ENCODE measurements around the gene GLS. TPM values are rescaled to one million over a fixed set of nuclear protein-coding genes. Genes with fewer than 3 reads are reported as not detected.
"Not testable (repeated sequence)": the region's sequence is repeated elsewhere in the genome, so short reads cannot be mapped to it uniquely, and the experiment has no call there.

The GLS gene
- total and polyA plus RNA-seq, 2 donors (not counting 3 experiments of a cell fraction or from before 2014, with no cell fraction given) = 49.0 to 183 TPM

- Histone ChIP-seq H3K27me3 (ENCODE audit: control insufficient read depth in 2 of 2, insufficient read depth in 2 of 2, low read length in 2 of 2) (no peaks in the 10 kb centered on the region), H3K9me3 (replicated peaks; ENCODE audit: control insufficient read depth, insufficient read depth, low read length) (no peaks in the 10 kb centered on the region), H3K9me1 (replicated peaks; ENCODE audit: control insufficient read depth, extremely low read depth, insufficient read depth, low read length) (no peaks in the 10 kb centered on the region), H3K4me1 (ENCODE audit: control insufficient read depth, extremely low read depth, insufficient read depth, low read length) (no peaks in the 10 kb centered on the region), H3K27ac (ENCODE audit: insufficient read depth, low read depth, low read length) (no peak overlapping the region), H3K36me3 (ENCODE audit: control insufficient read depth in 2 of 2, extremely low read depth in 1 of 2, insufficient read depth in 2 of 2, low read length in 2 of 2) (peaks cover 30 to 56% of the 10 kb centered on the region in 2 experiments), H4K20me1 (replicated peaks; ENCODE audit: control insufficient read depth, extremely low read depth, insufficient read depth, low read length) (no peaks in the 10 kb centered on the region), H3K79me2 (ENCODE audit: control insufficient read depth, insufficient read depth, low read length) (no peaks in the 10 kb centered on the region), H3K9ac (replicated peaks; ENCODE audit: extremely low read depth, insufficient read depth, low read length) (no peak overlapping the region), H3K4me2 (ENCODE audit: insufficient read depth, low read length) (no peak overlapping the region), H2AFZ (ENCODE audit: low read depth, low read length) (no peak overlapping the region), H3K4me3 (replicated peaks in 1 of 3; ENCODE audit: insufficient read depth in 1 of 3, low read depth in 1 of 3, low read length in 3 of 3) (no peak overlapping the region)
- intact Hi-C loops (cut with micrococcal nuclease) (no loop called here), dilution Hi-C loops (cut with MboI; ENCODE audit: extremely low pct_ligation_motif_present, low sequenced_read_pairs) (no loop called here)
- no TSS peak for BruUV-seq (replicated peaks)
- no peak for TF ChIP-seq POLR2AphosphoS5 (IDR thresholded peaks at IDR 0.05; ENCODE audit: insufficient read depth, low read depth, low read length)
- CTCF ChIA-PET = no interaction called here
- FAIRE-seq (no peak), DNase-seq (ENCODE audit: low read depth, low spot score) (no peak)
- POLR2A ChIA-PET = no interaction called here
Observed at GRCh38 chr2:190994148-190994547, 113.5 kb downstream of the GLS start.

GRCh38 chr2:190995315-190995714, 114.7 kb downstream of the GLS start:
- H3K27ac ChIP-seq (ENCODE audit: insufficient read depth, low read depth, low read length); H2AFZ ChIP-seq (ENCODE audit: low read depth, low read length); H3K79me2 ChIP-seq (ENCODE audit: control insufficient read depth, insufficient read depth, low read length); FAIRE-seq; H3K9ac ChIP-seq (replicated peaks; ENCODE audit: extremely low read depth, insufficient read depth, low read length); DNase-seq (ENCODE audit: low read depth, low spot score); CTCF ChIA-PET; H3K27me3 ChIP-seq (ENCODE audit: control insufficient read depth in 2 of 2, insufficient read depth in 2 of 2, low read length in 2 of 2); H3K4me2 ChIP-seq (ENCODE audit: insufficient read depth, low read length); dilution Hi-C loops (cut with MboI; ENCODE audit: extremely low pct_ligation_motif_present, low sequenced_read_pairs); H3K4me3 ChIP-seq (replicated peaks in 1 of 3; ENCODE audit: insufficient read depth in 1 of 3, low read depth in 1 of 3, low read length in 3 of 3); H3K9me1 ChIP-seq (replicated peaks; ENCODE audit: control insufficient read depth, extremely low read depth, insufficient read depth, low read length); H3K9me3 ChIP-seq (replicated peaks; ENCODE audit: control insufficient read depth, insufficient read depth, low read length); H3K4me1 ChIP-seq (ENCODE audit: control insufficient read depth, extremely low read depth, insufficient read depth, low read length); H4K20me1 ChIP-seq (replicated peaks; ENCODE audit: control insufficient read depth, extremely low read depth, insufficient read depth, low read length); intact Hi-C loops (cut with micrococcal nuclease); POLR2A ChIA-PET; BruUV-seq (replicated peaks): not testable (repeated sequence)
- peaks cover 28 to 59% of the 10 kb centered on the region in 2 experiments for H3K36me3 ChIP-seq (ENCODE audit: control insufficient read depth in 2 of 2, extremely low read depth in 1 of 2, insufficient read depth in 2 of 2, low read length in 2 of 2)

Measured in endothelial cell of umbilical vein (primary cell).